Fibroblast of skin of left quadriceps (primary cell): ENCODE results near the gene CPEB2.

Source experiments
- DNase-seq, 2 experiments: peaks; one replicate each; pipeline ENCODE4 v3.0.0-alpha.2; 2013; ENCODE audit warnings: low read depth in 2 of 2

The CPEB2 gene

GRCh38 chr4:15117270-15117946 lies 115.1 kb downstream of the CPEB2 start:
- no peak for DNase-seq

- DNase-seq: no peak
Observed at GRCh38 chr4:15118292-15118691, 116.0 kb downstream of the CPEB2 start.
